Measurements from ENCODE around the gene CDC6.

Gene CDC6

GRCh38 chr17:40338941-40339649, 51.4 kb downstream of the CDC6 start:
- DNase-seq (ENCODE audit: low read depth in 1 of 2, low spot score in 1 of 2) = no peak

- no peak for DNase-seq (ENCODE audit: low read depth in 1 of 2, low spot score in 1 of 2)
Measured at GRCh38 chr17:40340327-40340726, 52.6 kb downstream of the CDC6 start.

- peak; percentile 54 to 70 for DNase-seq (ENCODE audit: low read depth in 1 of 2, low spot score in 1 of 2)
Measured at GRCh38 chr17:40340880-40341807, 53.5 kb downstream of the CDC6 start.

GRCh38 chr17:40341808-40342503, 54.3 kb downstream of the CDC6 start:
- no peak for DNase-seq (ENCODE audit: low read depth in 1 of 2, low spot score in 1 of 2)

- no peak for DNase-seq (ENCODE audit: low read depth in 1 of 2, low spot score in 1 of 2)
Measured at GRCh38 chr17:40342504-40343218, 55.0 kb downstream of the CDC6 start.

GRCh38 chr17:40343219-40344119, 55.8 kb downstream of the CDC6 start:
- no peak for DNase-seq (ENCODE audit: low read depth in 1 of 2, low spot score in 1 of 2)

GRCh38 chr17:40344421-40345160, 56.9 kb downstream of the CDC6 start:
- DNase-seq (ENCODE audit: low read depth in 1 of 2, low spot score in 1 of 2) = no peak

DNA sequence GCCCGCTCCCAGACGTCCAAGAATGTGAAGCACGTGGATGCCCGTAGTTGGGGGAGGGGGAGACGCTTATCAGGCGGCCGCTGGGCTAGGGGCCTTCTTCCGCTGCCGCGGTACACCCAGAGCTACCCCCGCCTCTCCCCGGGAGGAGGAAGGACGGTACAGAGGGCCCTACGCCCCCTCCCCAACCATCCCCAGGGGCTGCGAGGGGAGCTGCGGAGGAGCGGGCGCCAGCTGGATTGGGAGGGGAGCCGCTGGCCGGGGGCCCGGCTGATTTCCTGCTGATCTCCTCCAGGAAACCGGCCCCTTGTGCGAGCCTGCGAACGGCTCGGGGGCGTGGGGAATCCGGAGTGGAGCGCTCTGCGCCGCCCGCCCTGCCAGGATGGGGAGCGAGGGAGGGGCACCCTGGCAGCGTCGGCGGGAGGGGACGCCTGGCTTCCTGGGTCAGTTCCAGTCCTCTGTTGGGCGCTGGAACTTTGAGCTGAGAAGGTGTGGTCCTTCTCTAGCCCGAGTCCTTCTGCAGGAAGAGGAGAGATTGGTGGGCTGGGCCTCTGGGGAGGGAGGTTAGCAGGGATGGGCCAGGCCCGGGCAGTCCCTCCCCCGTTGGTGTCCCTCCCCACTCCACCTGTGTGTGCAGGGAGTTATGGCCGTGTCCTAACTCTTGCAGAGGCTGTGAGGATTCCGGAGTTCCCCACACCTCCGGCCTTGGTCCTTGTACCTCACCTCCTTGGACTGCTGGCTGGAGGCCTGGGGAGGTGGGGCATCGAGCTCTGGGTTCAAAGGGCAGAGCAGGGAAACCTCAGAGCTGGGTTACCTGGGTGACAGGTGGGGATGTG, 57.7 kb downstream of the CDC6 start:
- no peak for DNase-seq (ENCODE audit: low read depth in 1 of 2, low spot score in 1 of 2)

DNA sequence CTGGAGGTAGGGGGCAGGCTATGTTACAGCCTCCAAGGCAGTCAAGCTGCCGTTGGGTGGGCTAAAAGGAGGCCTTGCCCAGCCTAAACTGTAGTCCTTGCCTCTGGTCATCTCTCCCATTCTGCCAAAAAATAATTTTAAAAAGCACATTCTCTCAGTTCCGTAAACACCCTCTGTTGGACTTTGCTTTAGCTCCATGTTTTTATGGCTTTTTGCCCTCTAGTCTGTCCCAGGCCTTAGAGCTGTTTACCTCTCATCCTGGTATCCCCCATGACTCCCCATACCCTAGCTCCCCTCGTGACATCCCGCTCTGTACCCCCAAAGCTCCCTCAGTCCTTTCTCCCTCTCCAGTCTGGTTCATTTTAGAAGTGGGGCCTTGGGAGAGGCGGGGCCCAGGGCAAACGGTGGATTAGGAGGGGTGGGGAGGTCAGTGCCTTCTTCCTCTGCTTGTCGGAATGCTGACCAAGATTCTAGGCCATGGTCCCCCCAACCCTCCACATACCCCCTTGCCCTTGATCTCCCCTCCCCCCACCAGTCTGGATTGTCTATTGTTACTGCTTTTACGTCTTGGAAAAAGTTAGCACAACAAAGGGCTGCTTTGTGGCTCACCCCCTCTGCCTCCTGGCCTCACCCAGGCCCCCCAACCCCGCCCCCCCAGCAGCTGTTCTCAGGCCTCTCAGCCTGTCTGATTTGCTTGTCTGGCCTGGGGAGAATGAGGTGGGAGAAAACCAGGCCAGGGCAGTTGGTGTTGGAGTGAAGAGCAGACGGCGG, 58.5 kb downstream of the CDC6 start:
- DNase-seq (ENCODE audit: low read depth in 1 of 2, low spot score in 1 of 2) = no peak

DNA sequence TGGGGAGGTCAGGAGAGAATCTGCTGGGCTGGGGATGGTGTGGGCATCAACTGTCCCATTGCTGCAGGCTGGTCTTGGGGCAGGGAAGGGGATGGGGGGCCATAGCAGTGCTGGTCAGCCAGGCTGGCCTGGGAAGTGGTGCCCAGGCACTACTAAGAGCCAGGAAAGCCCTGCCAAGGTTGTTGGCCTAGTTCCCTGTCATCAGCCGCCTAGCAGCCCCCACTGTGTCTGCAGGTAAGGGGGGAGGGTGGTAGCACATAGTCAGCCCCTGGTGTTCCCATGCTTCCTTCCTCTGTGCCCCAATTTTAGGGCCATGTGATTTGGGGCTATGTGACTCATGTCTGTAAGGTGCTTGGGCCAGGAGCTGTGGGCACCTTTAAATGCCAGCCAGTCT, 59.1 kb downstream of the CDC6 start:
- DNase-seq (ENCODE audit: low read depth in 1 of 2, low spot score in 1 of 2) = no peak

GRCh38 chr17:40347319-40348135, 59.8 kb downstream of the CDC6 start:
- no peak for DNase-seq (ENCODE audit: low read depth in 1 of 2, low spot score in 1 of 2)

DNA sequence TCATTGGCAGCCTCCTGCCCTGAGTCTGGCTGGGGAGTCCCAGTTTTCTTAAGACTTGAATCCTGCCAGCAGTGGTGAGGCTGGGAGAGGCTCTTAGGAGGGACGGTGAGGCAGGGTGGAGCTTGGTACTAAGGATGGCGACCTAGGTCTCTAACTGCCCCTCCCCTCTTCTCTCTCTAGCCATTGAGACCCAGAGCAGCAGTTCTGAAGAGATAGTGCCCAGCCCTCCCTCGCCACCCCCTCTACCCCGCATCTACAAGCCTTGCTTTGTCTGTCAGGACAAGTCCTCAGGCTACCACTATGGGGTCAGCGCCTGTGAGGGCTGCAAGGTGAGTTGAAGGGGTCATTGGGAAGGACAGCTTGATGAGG, 60.4 kb downstream of the CDC6 start:
- DNase-seq (ENCODE audit: low read depth in 1 of 2, low spot score in 1 of 2) = no peak

- no peak for DNase-seq (ENCODE audit: low read depth in 1 of 2, low spot score in 1 of 2)
Measured at GRCh38 chr17:40348562-40349476, 61.1 kb downstream of the CDC6 start.

- no peak for DNase-seq (ENCODE audit: low read depth in 1 of 2, low spot score in 1 of 2)
Measured at GRCh38 chr17:40349477-40349894, 61.8 kb downstream of the CDC6 start.

DNA sequence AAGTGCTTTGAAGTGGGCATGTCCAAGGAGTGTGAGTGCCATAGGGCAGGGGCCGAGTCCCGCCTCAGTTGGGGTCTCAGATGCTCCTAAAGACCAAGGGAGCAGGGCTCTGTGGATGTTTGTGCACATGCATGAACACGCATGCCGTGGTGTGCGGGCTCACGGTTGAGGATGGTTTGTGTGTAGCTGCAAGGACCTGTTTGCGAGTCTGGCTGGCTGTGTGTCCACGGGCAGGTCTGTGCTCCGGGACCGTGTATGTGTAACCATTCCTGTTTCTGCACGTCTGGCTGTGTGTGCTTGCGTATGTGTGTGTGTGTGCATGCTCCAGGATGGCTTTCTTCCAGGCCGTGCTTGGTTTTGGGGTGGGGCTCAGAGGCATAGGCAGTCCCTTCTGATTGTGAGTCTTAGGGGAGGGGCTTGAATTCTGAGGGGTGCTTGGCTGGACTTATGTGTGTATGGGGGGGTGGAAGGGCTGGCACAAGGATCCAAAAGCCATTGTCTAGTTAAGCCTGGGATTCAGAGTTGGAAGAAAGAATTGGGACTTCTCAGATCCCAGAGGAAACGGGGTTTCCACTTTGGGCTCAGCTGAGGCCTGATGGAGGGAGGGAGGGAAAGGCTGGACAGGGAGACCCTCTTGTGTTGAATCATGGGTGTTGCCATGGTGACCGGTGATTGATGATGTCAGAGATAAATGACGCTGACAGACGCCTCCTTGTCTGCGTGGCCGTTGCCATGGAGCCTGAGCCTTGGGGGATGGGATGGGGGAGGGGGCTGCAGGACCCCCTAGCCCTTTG, 62.4 kb downstream of the CDC6 start:
- no peak for DNase-seq (ENCODE audit: low read depth in 1 of 2, low spot score in 1 of 2)

Data from activated CD4-positive, alpha-beta T cell treated with anti-CD3 and anti-CD28 coated beads, Interleukin-2, amount 50 U/mL, for 24 hours (primary cell).